NT2/D1 (cell line): Measurements from ENCODE around the gene ARL15.

Experiments used
- DNase-seq: peaks from one replicate; pipeline ENCODE4 v3.0.0-alpha.2; 2011; ENCODE audit warnings: low read depth, low spot score
- H3K27me3 ChIP-seq: 2 replicates; pipeline ENCODE4 v1.6.0; 2011; ENCODE audit warnings: mild to moderate bottlenecking; ENCODE audit not compliant: insufficient read length, insufficient read depth
- H3K36me3 ChIP-seq: 2 replicates; pipeline ENCODE4 v1.6.1; 2011; ENCODE audit warnings: mild to moderate bottlenecking, low read length, mixed read lengths; ENCODE audit not compliant: insufficient read depth, insufficient read length
- H3K4me1 ChIP-seq: 2 replicates; pipeline ENCODE4 v1.5.1; 2011; ENCODE audit not compliant: insufficient read depth, insufficient read length
- H3K4me3 ChIP-seq: 2 replicates; pipeline ENCODE4 v1.5.1; 2011; ENCODE audit warnings: low read depth; ENCODE audit not compliant: insufficient read length
- H3K9ac ChIP-seq: 2 replicates; pipeline ENCODE4 v1.6.0; 2011; ENCODE audit warnings: low read depth; ENCODE audit not compliant: insufficient read length
- H3K9me3 ChIP-seq: 2 replicates; pipeline ENCODE4 v1.5.1; 2011; ENCODE audit warnings: mild to moderate bottlenecking, low read length; ENCODE audit not compliant: insufficient read depth
- SUZ12 ChIP-seq: IDR thresholded peaks from 2 replicates; pipeline ENCODE4 v1.6.1; 2011; ENCODE audit not compliant: insufficient read length, insufficient read depth; ENCODE audit errors: extremely low read depth
- YY1 ChIP-seq: IDR thresholded peaks from 2 replicates; pipeline ENCODE4 v1.6.1; 2011; ENCODE audit not compliant: insufficient read length, insufficient read depth
- ZNF274 ChIP-seq: IDR thresholded peaks from 2 replicates; pipeline ENCODE4 v1.6.1; 2011; ENCODE audit warnings: mild to moderate bottlenecking, low read depth, low read length

The ARL15 gene

DNA sequence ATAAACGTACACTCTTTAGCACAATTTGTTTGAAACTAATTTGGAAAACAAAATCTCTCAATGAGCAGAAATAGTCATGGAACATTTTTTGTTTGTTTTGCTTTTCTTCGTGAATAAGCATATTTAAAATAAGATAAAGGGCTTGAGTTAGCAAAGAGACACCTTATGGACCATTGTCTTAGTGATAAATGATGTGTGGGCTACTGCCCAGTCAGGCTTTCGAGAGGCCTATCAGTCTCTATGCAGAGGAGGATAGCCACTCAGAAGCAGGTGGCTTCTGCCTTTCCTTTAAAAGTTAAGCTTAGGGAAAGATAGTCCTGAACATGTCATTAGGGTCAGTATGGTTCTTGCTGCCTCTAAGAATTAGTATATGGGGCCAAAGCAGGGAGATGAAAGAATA lies 2.1 kb upstream of the ARL15 start:
- Histone ChIP-seq H3K27me3 (peaks cover 11% of the 10 kb centered on the region), H3K4me3 (no peak overlapping the region), H3K4me1 (no peaks in the 10 kb centered on the region), H3K9me3 (no peaks in the 10 kb centered on the region), H3K9ac (no peak overlapping the region), H3K36me3 (no peaks in the 10 kb centered on the region)
- no peak for DNase-seq
- TF ChIP-seq SUZ12 (no peak), YY1 (no peak), ZNF274 (no peak)

DNA sequence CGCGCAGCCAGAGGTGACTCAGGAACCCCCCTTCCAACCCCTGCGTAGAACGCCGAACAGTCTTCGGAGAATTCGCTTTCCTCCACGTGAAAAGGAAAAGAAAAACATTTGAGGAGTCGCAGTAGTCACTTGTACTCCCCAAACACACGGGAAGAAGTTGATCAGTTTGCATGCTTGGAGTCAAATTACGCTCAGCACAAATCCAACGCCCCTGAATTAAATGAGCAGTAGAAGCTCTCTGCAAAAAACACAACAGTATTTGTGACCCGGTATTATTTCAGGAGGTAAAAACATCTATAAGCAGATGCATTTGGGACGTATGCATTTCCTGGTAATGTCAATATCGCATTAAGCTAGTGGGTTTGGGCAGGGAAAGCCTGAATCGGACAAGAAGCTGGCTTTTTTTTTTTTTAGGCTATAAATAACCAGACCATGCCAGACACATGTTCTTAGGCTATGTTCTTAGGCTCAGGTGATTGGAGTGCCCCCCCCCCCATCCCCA lies 854 bp upstream of the ARL15 start:
- H3K27me3 ChIP-seq: peaks cover 11% of the 10 kb centered on the region
- H3K4me1 ChIP-seq: no peaks in the 10 kb centered on the region
- TF ChIP-seq SUZ12: no peak
- TF ChIP-seq YY1: no peak
- no peak for TF ChIP-seq ZNF274
- H3K4me3 ChIP-seq: peak overlapping the region; percentile 84
- DNase-seq: no peak
- H3K9ac ChIP-seq: peak overlapping the region; percentile 83
- H3K9me3 ChIP-seq: no peaks in the 10 kb centered on the region
- H3K36me3 ChIP-seq: no peaks in the 10 kb centered on the region

DNA sequence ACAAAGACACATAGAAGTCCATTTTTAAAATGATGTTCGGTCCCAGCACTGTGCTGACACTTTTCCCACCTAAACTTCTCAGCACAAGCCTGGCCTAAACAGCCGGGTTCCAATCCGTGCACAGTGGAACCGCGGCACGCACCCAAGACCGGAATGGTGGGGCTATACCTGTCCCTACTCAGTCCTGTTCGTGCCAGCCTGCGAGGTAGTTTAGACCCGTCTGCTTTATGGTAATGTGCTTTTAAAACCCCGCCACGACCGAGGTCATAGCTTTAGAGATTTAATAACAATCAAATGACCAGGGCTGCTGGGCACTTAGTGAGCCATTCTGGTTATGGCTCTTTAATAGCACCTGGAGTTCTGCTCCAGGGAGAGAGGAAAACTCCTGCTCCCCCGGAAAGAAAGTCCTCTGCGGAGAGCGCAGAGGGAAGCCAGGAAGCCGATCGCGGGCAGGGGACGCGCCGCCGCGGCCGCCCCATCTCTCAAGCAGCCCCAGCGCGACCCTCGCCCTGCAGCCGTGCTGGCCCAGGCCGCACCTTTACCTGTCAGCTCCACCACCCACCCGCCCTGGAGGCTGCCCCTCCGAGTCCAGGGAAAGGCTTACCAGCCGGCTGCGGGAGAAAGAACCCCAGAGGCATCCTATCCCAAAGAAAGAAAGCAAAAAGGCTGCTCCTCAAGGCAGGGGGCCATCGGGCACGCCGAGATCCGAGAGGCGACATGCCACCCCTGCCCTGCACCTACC lies 511 bp downstream of the ARL15 start:
- Histone ChIP-seq H3K4me3 (peak overlapping the region; percentile 84), H3K36me3 (no peaks in the 10 kb centered on the region), H3K4me1 (no peaks in the 10 kb centered on the region), H3K9ac (peak overlapping the region; percentile 86), H3K9me3 (no peaks in the 10 kb centered on the region), H3K27me3 (peaks cover 11% of the 10 kb centered on the region)
- DNase-seq: no peak
- no peak for TF ChIP-seq YY1
- TF ChIP-seq ZNF274: no peak
- no peak for TF ChIP-seq SUZ12

DNA sequence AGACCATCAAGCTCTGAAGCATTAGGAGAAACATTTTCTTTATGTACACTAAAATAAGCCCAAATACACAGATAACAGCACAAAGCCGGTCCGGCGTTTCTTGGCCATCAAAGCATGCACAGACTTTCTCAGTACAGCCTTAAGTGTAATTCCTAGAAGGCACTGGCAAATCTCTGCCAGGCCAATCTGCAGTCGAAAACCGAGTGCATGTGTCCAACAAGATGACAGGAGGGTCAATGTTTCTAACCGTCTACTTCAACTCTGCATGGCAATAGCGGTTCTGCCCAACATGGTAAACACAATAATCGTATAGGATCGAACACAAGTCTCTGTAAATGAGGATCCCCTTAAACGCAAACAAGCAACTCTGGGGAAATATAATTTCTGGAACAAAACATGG lies 1.1 kb downstream of the ARL15 start:
- no peak for TF ChIP-seq YY1
- TF ChIP-seq ZNF274: no peak
- no peak for TF ChIP-seq SUZ12
- Histone ChIP-seq H3K4me1 (no peaks in the 10 kb centered on the region), H3K36me3 (no peaks in the 10 kb centered on the region), H3K9me3 (no peaks in the 10 kb centered on the region), H3K27me3 (peaks cover 11% of the 10 kb centered on the region), H3K4me3 (peak overlapping the region; percentile 84), H3K9ac (peak overlapping the region; percentile 86)
- no peak for DNase-seq

DNA sequence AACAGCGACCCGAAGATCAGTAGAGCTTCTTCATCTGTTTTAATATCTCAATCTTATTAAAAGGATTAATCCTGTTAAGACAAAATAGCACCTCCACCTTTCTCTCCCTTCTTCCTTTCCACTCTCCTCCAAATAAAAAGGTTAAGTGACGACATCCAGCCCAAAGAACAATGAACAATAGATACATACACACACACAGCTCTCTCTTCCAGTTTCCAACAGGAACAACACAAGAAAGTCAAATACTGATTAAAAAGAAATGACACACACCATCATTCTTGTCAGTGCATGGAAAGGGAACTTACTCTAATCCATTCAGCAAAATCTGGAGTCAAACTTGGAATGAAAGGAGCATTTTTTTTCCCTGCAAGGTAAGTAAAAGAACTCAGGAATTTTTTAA lies 2.8 kb downstream of the ARL15 start:
- H3K27me3 ChIP-seq: peaks cover 4% of the 10 kb centered on the region
- H3K36me3 ChIP-seq: no peaks in the 10 kb centered on the region
- TF ChIP-seq ZNF274 (no peak), SUZ12 (no peak), YY1 (no peak)
- no peak overlapping the region for H3K4me3 ChIP-seq
- no peak for DNase-seq
- H3K4me1 ChIP-seq: no peaks in the 10 kb centered on the region
- H3K9ac ChIP-seq: no peak overlapping the region
- no peaks in the 10 kb centered on the region for H3K9me3 ChIP-seq

DNA sequence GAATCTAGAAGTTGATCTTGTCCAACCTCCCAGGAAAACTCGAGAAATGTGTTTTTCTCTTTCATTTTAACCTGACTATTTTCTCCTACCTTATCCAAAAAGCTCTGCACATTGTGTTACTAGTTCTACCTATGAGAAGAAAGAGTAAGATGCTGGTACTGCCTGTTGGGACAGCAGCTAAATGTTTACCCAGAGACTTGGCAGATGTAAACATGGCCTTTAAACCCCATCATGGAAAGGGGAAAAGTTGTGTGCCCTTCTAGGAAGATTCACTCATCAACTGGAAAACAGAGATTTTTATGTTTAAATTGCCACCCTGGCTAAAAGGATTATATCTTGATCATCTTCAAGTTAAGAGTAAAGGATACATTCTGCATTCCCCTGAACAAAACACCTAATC lies 3.5 kb downstream of the ARL15 start:
- no peaks in the 10 kb centered on the region for H3K27me3 ChIP-seq
- no peak overlapping the region for H3K4me3 ChIP-seq
- DNase-seq: no peak
- no peaks in the 10 kb centered on the region for H3K36me3 ChIP-seq
- TF ChIP-seq ZNF274 (no peak), YY1 (no peak), SUZ12 (no peak)
- no peaks in the 10 kb centered on the region for H3K4me1 ChIP-seq
- H3K9ac ChIP-seq: no peak overlapping the region
- no peaks in the 10 kb centered on the region for H3K9me3 ChIP-seq

DNA sequence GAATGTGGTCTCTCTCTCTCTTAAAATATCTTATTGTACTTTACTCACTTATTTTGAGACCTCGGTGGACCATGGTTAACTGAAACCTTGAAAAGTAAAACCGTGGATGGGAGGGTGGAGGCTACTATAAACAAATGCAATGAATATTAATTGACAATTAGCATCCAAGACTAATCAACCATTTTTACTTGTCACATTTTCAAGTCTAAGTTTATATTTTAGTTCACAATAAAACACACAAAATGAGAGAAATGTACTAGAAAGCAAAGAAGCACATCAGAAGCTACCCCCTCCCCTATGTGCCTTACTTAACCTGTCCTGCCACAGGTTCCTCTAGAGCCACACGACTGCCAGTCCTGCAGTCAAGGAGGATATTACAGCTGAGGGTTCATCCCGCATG lies 4.6 kb downstream of the ARL15 start:
- Histone ChIP-seq H3K36me3 (no peaks in the 10 kb centered on the region), H3K9ac (no peak overlapping the region), H3K9me3 (no peaks in the 10 kb centered on the region), H3K27me3 (no peaks in the 10 kb centered on the region), H3K4me1 (no peaks in the 10 kb centered on the region), H3K4me3 (no peak overlapping the region)
- TF ChIP-seq YY1: no peak
- no peak for TF ChIP-seq ZNF274
- TF ChIP-seq SUZ12: no peak
- no peak for DNase-seq
